Activated CD4-positive, alpha-beta memory T cell treated with anti-CD3 and anti-CD28 coated beads for 36 hours (primary cell): ENCODE results near the gene OTOS. TPM values are rescaled to one million over a fixed set of nuclear protein-coding genes. Genes with fewer than 3 reads are reported as not detected.

Source experiments
- CTCF ChIA-PET: fragments of 350-600 bp; sonication (Branson Sonifier 250); formaldehyde crosslinking; loops from one replicate; lab custom pipeline; 2021; ENCODE audit warnings: antibody characterized with exemption, inconsistent platforms; lab: Charles Lee
- POLR2A ChIA-PET: fragments of 350-600 bp; sonication (Branson Sonifier 250); formaldehyde crosslinking; loops from one replicate; lab custom pipeline; 2021; ENCODE audit warnings: antibody characterized with exemption; lab: Charles Lee
- DNase-seq: peaks from one replicate; pipeline ENCODE4 v3.0.0-alpha.2; 2020
- H3K27ac Mint-ChIP-seq: one replicate; pipeline ENCODE4 v1.8.0; 2021; ENCODE audit warnings: mixed read lengths
- H3K27me3 Mint-ChIP-seq: one replicate; pipeline ENCODE4 v1.8.0; 2021; ENCODE audit warnings: mixed read lengths
- H3K36me3 Mint-ChIP-seq: one replicate; pipeline ENCODE4 v1.8.0; 2021; ENCODE audit warnings: mixed read lengths
- H3K4me1 Mint-ChIP-seq: one replicate; pipeline ENCODE4 v1.8.0; 2021; ENCODE audit warnings: low read depth, mixed read lengths
- H3K4me3 Mint-ChIP-seq: one replicate; pipeline ENCODE4 v1.8.0; 2021; ENCODE audit warnings: mild to moderate bottlenecking, mixed read lengths
- H3K9me3 Mint-ChIP-seq: one replicate; pipeline ENCODE4 v1.8.0; 2021; ENCODE audit warnings: mixed read lengths
- intact Hi-C: fragments of 100-400 bp; cut with micrococcal nuclease; formaldehyde crosslinking; loops from one replicate; pipeline ENCODE4 v1.15.1; 2023
- total RNA-seq, 2 experiments: library from RNA; stranded (reverse); gene quantifications; one replicate each; pipeline ENCODE4 v1.2.3, GENCODE V29; 2021

OTOS gene
- total RNA-seq, 2 experiments from 2014 or later, result not detected

- Mint-ChIP-seq H3K9me3 (no peaks in the 10 kb centered on the region), H3K36me3 (peaks cover 6% of the 10 kb centered on the region), H3K4me1 (peaks cover 25% of the 10 kb centered on the region), H3K27me3 (peaks cover 3% of the 10 kb centered on the region), H3K27ac (no peak overlapping the region), H3K4me3 (no peak overlapping the region)
- DNase-seq, result peak; percentile 5
- intact Hi-C loops, result loop anchor here (10.0 kb wide), 1 partner anchor 426 kb away; the partner anchor contains the start of genes DUSP28 and RNPEPL1
- POLR2A ChIA-PET, result interaction anchor here (0.9 kb wide), 1 partner anchor 113 kb away, joined by 3 read pairs; no protein-coding TSS in a partner anchor
- CTCF ChIA-PET, result interaction anchor here (0.6 to 9.5 kb wide), 2 partner anchors 78 to 320 kb away, joined by 3 to 172 read pairs; no protein-coding TSS in a partner anchor
These were observed 2.0 kb downstream of the OTOS start for GRCh38 chr2:240138254-240138984.

GRCh38 chr2:240137596-240138253 lies 2.7 kb downstream of the OTOS start:
- peak overlapping the region; percentile 92 for H3K4me3 Mint-ChIP-seq
- no peaks in the 10 kb centered on the region for H3K9me3 Mint-ChIP-seq
- intact Hi-C loops, result loop anchor here (10.0 kb wide), 1 partner anchor 427 kb away; the partner anchor contains the start of genes DUSP28 and RNPEPL1
- H3K27ac Mint-ChIP-seq, result no peak overlapping the region
- peak; percentile 7 for DNase-seq
- peaks cover 12% of the 10 kb centered on the region for H3K36me3 Mint-ChIP-seq
- CTCF ChIA-PET, result interaction anchor here (0.6 to 9.5 kb wide), 2 partner anchors 78 to 319 kb away, joined by 3 to 172 read pairs; no protein-coding TSS in a partner anchor
- peaks cover 25% of the 10 kb centered on the region for H3K4me1 Mint-ChIP-seq
- no peaks in the 10 kb centered on the region for H3K27me3 Mint-ChIP-seq
- POLR2A ChIA-PET, result no interaction called here

- Mint-ChIP-seq H3K4me3 (peak overlapping the region; percentile 92), H3K36me3 (peaks cover 16% of the 10 kb centered on the region), H3K9me3 (no peaks in the 10 kb centered on the region), H3K27me3 (no peaks in the 10 kb centered on the region), H3K4me1 (peaks cover 25% of the 10 kb centered on the region), H3K27ac (peak overlapping the region; percentile 66)
- ChIA-PET POLR2A (no interaction called here), CTCF (no interaction called here)
- intact Hi-C loops, result loop anchor here (10.0 kb wide), 1 partner anchor 428 kb away; the partner anchor contains the start of genes DUSP28 and RNPEPL1
- peak; percentile 33 for DNase-seq
These were observed 3.7 kb downstream of the OTOS start for GRCh38 chr2:240136671-240137292.

- peaks cover 25% of the 10 kb centered on the region for H3K4me1 Mint-ChIP-seq
- no peaks in the 10 kb centered on the region for H3K27me3 Mint-ChIP-seq
- peak within 1 kb of the TSS; percentile 69 for H3K27ac Mint-ChIP-seq
- H3K4me3 Mint-ChIP-seq, result peak within 1 kb of the TSS; percentile 92
- intact Hi-C loops, result loop anchor here (10.0 kb wide), 1 partner anchor 429 kb away; the partner anchor contains the start of genes DUSP28 and RNPEPL1
- CTCF ChIA-PET, result no interaction called here
- peaks cover 21% of the 10 kb centered on the region for H3K36me3 Mint-ChIP-seq
- peak; percentile 91 for DNase-seq
- H3K9me3 Mint-ChIP-seq, result no peaks in the 10 kb centered on the region
- POLR2A ChIA-PET, result no interaction called here
These were observed 4.3 kb downstream of the OTOS start, which contains the start of gene COPS9 for GRCh38 chr2:240136013-240136670. Gene COPS9 (minus strand): TSS chr2:240136305. CDS start chr2:240136284, 21 bp downstream.

- Mint-ChIP-seq H3K4me3 (peak overlapping the region; percentile 92), H3K4me1 (peaks cover 25% of the 10 kb centered on the region), H3K27me3 (no peaks in the 10 kb centered on the region), H3K27ac (peak overlapping the region; percentile 69), H3K9me3 (no peaks in the 10 kb centered on the region), H3K36me3 (peaks cover 26% of the 10 kb centered on the region)
- ChIA-PET POLR2A (no interaction called here), CTCF (interaction anchor here (2.9 kb wide), 1 partner anchor 75 kb away, joined by 14 read pairs; no protein-coding TSS in a partner anchor)
- intact Hi-C loops, result loop anchor here (10.0 kb wide), 1 partner anchor 429 kb away; the partner anchor contains the start of genes DUSP28 and RNPEPL1
- DNase-seq, result no peak
These were observed 4.8 kb downstream of the OTOS start for GRCh38 chr2:240135706-240136012.

- Mint-ChIP-seq H3K9me3 (no peaks in the 10 kb centered on the region), H3K4me1 (peaks cover 25% of the 10 kb centered on the region), H3K36me3 (peaks cover 32% of the 10 kb centered on the region), H3K4me3 (peak overlapping the region; percentile 92), H3K27me3 (no peaks in the 10 kb centered on the region), H3K27ac (peak overlapping the region; percentile 69)
- DNase-seq, result no peak
- intact Hi-C loops, result loop anchor here (10.0 kb wide), 1 partner anchor 430 kb away; the partner anchor contains the start of genes DUSP28 and RNPEPL1
- ChIA-PET POLR2A (no interaction called here), CTCF (interaction anchor here (2.9 kb wide), 1 partner anchor 74 kb away, joined by 14 read pairs; no protein-coding TSS in a partner anchor)
These were observed 5.4 kb downstream of the OTOS start for GRCh38 chr2:240134956-240135520.

- Mint-ChIP-seq H3K4me1 (peaks cover 25% of the 10 kb centered on the region), H3K9me3 (no peaks in the 10 kb centered on the region), H3K27me3 (no peaks in the 10 kb centered on the region), H3K4me3 (peak overlapping the region; percentile 21), H3K27ac (no peak overlapping the region), H3K36me3 (peaks cover 38% of the 10 kb centered on the region)
- intact Hi-C loops, result loop anchor here (10.0 kb wide), 1 partner anchor 430 kb away; the partner anchor contains the start of genes DUSP28 and RNPEPL1
- ChIA-PET POLR2A (no interaction called here), CTCF (interaction anchor here (2.9 kb wide), 1 partner anchor 74 kb away, joined by 14 read pairs; no protein-coding TSS in a partner anchor)
- DNase-seq, result no peak
These were observed 6.0 kb downstream of the OTOS start for GRCh38 chr2:240134466-240134865.

- H3K36me3 Mint-ChIP-seq, result peaks cover 43% of the 10 kb centered on the region
- intact Hi-C loops, result loop anchor here (10.0 kb wide), 1 partner anchor 431 kb away; the partner anchor contains the start of genes DUSP28 and RNPEPL1
- POLR2A ChIA-PET, result no interaction called here
These were observed 7.1 kb downstream of the OTOS start for GRCh38 chr2:240133401-240133800.

GRCh38 chr2:240132651-240132980 lies 7.8 kb downstream of the OTOS start:
- CTCF ChIA-PET, result interaction anchor here (0.6 kb wide), 1 partner anchor 44 kb away, joined by 4 read pairs; no protein-coding TSS in a partner anchor
- no peak overlapping the region for H3K27ac Mint-ChIP-seq
- POLR2A ChIA-PET, result no interaction called here
- no peaks in the 10 kb centered on the region for H3K9me3 Mint-ChIP-seq
- no peak for DNase-seq
- no peaks in the 10 kb centered on the region for H3K27me3 Mint-ChIP-seq
- intact Hi-C loops, result loop anchor here (10.0 kb wide), 1 partner anchor 432 kb away; the partner anchor contains the start of genes DUSP28 and RNPEPL1
- H3K4me1 Mint-ChIP-seq, result peaks cover 25% of the 10 kb centered on the region
- H3K4me3 Mint-ChIP-seq, result no peak overlapping the region
- H3K36me3 Mint-ChIP-seq, result peaks cover 46% of the 10 kb centered on the region

More at GRCh38 chr2:240133401-240133800, 7.1 kb downstream of the OTOS start:
- Mint-ChIP-seq H3K9me3 (no peaks in the 10 kb centered on the region), H3K27ac (no peak overlapping the region), H3K4me3 (no peak overlapping the region), H3K27me3 (no peaks in the 10 kb centered on the region), H3K4me1 (peaks cover 25% of the 10 kb centered on the region)
- CTCF ChIA-PET, result interaction anchor here (2.9 kb wide), 1 partner anchor 73 kb away, joined by 14 read pairs; no protein-coding TSS in a partner anchor
- DNase-seq, result peak; percentile 0

- ChIA-PET CTCF (no interaction called here), POLR2A (no interaction called here)
- Mint-ChIP-seq H3K27me3 (no peaks in the 10 kb centered on the region), H3K4me1 (peaks cover 22% of the 10 kb centered on the region), H3K36me3 (peaks cover 49% of the 10 kb centered on the region), H3K4me3 (no peak overlapping the region), H3K27ac (no peak overlapping the region), H3K9me3 (no peaks in the 10 kb centered on the region)
- DNase-seq, result peak; percentile 6
- intact Hi-C loops, result loop anchor here (10.0 kb wide), 1 partner anchor 433 kb away; the partner anchor contains the start of genes DUSP28 and RNPEPL1
These were observed 8.4 kb downstream of the OTOS start for GRCh38 chr2:240131941-240132650.
